Caki2 (cell line): Measurements from ENCODE around the gene ZMYM2. TPM values are rescaled to one million over a fixed set of nuclear protein-coding genes. Genes with fewer than 3 reads are reported as not detected.
"Not testable (repeated sequence)": the region's sequence is repeated elsewhere in the genome, so short reads cannot be mapped to it uniquely, and the experiment has no call there.

ENCODE experiments used
- DNase-seq: peaks from one replicate; pipeline ENCODE4 v3.0.0-alpha.2; 2015; ENCODE audit warnings: low read depth
- in situ Hi-C: cut with HindIII; loops from 2 replicates; pipeline ENCODE4 v1.10.0; 2016; ENCODE audit warnings: low sequenced_read_pairs, low pct_unique_long_range_greater_than_20kb, mixed read lengths
- total RNA-seq: library from RNA; depleted of rRNA; stranded (reverse); fragments of >200 nt; shearing (Covaris generic); gene quantifications from 2 replicates; pipeline ENCODE4 v1.2.3, GENCODE V29; 2014; ENCODE audit warnings: low replicate concordance

ZMYM2 gene
- total RNA-seq, 1 experiment from 2014 or later: 14.9 TPM

GRCh38 chr13:20033486-20033885 lies 75.0 kb downstream of the ZMYM2 start:
- no peak for DNase-seq
- in situ Hi-C loops: no loop called here

GRCh38 chr13:20035130-20035529 lies 76.6 kb downstream of the ZMYM2 start:
- in situ Hi-C loops: no loop called here
- no peak for DNase-seq

- in situ Hi-C loops: no loop called here
- no peak for DNase-seq
Observed at GRCh38 chr13:20037908-20038307, 79.4 kb downstream of the ZMYM2 start.

- not testable (repeated sequence) for DNase-seq
Observed at GRCh38 chr13:20042603-20043002, 84.1 kb downstream of the ZMYM2 start.

GRCh38 chr13:20043207-20043925 lies 84.8 kb downstream of the ZMYM2 start:
- in situ Hi-C loops: no loop called here
- no peak for DNase-seq

More at GRCh38 chr13:20042603-20043002, 84.1 kb downstream of the ZMYM2 start:
- in situ Hi-C loops: not testable (repeated sequence)

GRCh38 chr13:20044086-20044485 lies 85.6 kb downstream of the ZMYM2 start:
- no peak for DNase-seq
- in situ Hi-C loops: no loop called here

GRCh38 chr13:20045950-20046548 lies 87.5 kb downstream of the ZMYM2 start:
- DNase-seq: no peak
- in situ Hi-C loops: no loop called here

GRCh38 chr13:20049558-20050473 lies 91.3 kb downstream of the ZMYM2 start:
- in situ Hi-C loops: no loop called here
- no peak for DNase-seq

GRCh38 chr13:20051366-20051765 lies 92.8 kb downstream of the ZMYM2 start:
- in situ Hi-C loops: no loop called here
- DNase-seq: no peak

- DNase-seq: no peak
- in situ Hi-C loops: no loop called here
Observed at GRCh38 chr13:20053016-20053415, 94.5 kb downstream of the ZMYM2 start.

GRCh38 chr13:20053891-20054290 lies 95.4 kb downstream of the ZMYM2 start:
- in situ Hi-C loops: no loop called here
- no peak for DNase-seq

GRCh38 chr13:20054586-20054985 lies 96.1 kb downstream of the ZMYM2 start:
- in situ Hi-C loops: no loop called here

GRCh38 chr13:20057214-20057613 lies 98.7 kb downstream of the ZMYM2 start:
- in situ Hi-C loops: no loop called here
- DNase-seq: no peak

More at GRCh38 chr13:20054586-20054985, 96.1 kb downstream of the ZMYM2 start:
- DNase-seq: no peak

- DNase-seq: no peak
- in situ Hi-C loops: no loop called here
Observed at GRCh38 chr13:20057963-20058362, 99.4 kb downstream of the ZMYM2 start.

- DNase-seq: no peak
- in situ Hi-C loops: no loop called here
Observed at GRCh38 chr13:20058476-20058875, 99.9 kb downstream of the ZMYM2 start.

- DNase-seq: no peak
- in situ Hi-C loops: no loop called here
Observed at GRCh38 chr13:20064128-20064527, 105.6 kb downstream of the ZMYM2 start.

- in situ Hi-C loops: no loop called here
- no peak for DNase-seq
Observed at GRCh38 chr13:20065516-20065915, 107.0 kb downstream of the ZMYM2 start.

- no peak for DNase-seq
- in situ Hi-C loops: no loop called here
Observed at GRCh38 chr13:20069956-20070355, 111.4 kb downstream of the ZMYM2 start.

- no peak for DNase-seq
- in situ Hi-C loops: no loop called here
Observed at GRCh38 chr13:20073775-20074174, 115.2 kb downstream of the ZMYM2 start.
